Esophagus muscularis mucosa (tissue), 4 donors: ENCODE results near the gene PRKCH.

Source experiments
- EP300 ChIP-seq: sonication (generic); formaldehyde crosslinking; IDR thresholded peaks from one replicate; pipeline ENCODE4 v1.6.1; 2017; ENCODE audit warnings: antibody characterized with exemption
- POLR2A ChIP-seq: fragments of 450-650 bp; IDR thresholded peaks from one replicate; pipeline ENCODE4 v1.6.1; 2017; ENCODE audit warnings: antibody characterized with exemption, moderate library complexity, mild to moderate bottlenecking, low read depth
- POLR2AphosphoS5 ChIP-seq, 2 donors: sonication (generic); formaldehyde crosslinking; IDR thresholded peaks; one replicate each; pipeline ENCODE4 v1.6.1; 2017; ENCODE audit warnings: antibody characterized with exemption in 2 of 2
- TF ChIP-seq, protein P1 (sequence below), 3 experiments: fragments of 200-600 bp in 2 of 3; fragments of 450-650 bp in 1 of 3; sonication (generic) in 2 of 3; IDR thresholded peaks; one replicate each; pipeline ENCODE4 v1.5.1; 2017 to 2019; ENCODE audit warnings: antibody characterized with exemption in 3 of 3, mild to moderate bottlenecking in 2 of 3, moderate library complexity in 1 of 3

DNA sequence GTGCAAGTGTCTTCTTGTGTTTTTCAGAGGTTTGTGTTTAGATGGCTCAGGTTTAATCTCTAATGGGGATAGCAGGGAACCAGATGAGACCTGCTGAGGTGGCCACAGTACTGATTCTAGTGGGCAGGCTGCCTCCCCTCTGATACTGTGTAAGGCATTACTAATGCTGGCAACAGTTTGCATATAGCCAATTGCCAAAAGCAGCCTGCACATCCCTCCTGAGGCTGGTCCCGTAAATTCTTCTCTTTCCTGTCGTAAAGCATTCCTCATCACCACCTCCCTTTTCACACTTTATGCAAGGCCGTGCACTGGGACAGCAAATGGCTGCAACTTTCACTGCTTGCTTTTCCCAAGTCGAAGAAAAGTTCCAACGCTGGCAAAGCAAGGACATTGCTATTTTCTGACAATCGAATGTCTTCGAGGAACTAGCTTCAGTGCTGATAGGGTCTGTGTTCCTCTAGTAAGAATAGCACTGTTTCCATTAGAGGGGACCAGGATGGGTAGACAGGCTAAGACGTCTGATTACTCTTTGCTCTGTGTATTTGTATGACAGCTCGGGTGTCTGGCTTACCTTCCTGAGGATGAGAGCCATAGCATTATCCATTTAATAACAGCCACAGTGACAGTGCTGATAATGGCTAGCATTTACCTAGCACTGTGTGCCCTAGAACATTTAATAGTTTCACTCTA lies 195.7 kb downstream of the PRKCH start:
- TF ChIP-seq, protein P1, sequence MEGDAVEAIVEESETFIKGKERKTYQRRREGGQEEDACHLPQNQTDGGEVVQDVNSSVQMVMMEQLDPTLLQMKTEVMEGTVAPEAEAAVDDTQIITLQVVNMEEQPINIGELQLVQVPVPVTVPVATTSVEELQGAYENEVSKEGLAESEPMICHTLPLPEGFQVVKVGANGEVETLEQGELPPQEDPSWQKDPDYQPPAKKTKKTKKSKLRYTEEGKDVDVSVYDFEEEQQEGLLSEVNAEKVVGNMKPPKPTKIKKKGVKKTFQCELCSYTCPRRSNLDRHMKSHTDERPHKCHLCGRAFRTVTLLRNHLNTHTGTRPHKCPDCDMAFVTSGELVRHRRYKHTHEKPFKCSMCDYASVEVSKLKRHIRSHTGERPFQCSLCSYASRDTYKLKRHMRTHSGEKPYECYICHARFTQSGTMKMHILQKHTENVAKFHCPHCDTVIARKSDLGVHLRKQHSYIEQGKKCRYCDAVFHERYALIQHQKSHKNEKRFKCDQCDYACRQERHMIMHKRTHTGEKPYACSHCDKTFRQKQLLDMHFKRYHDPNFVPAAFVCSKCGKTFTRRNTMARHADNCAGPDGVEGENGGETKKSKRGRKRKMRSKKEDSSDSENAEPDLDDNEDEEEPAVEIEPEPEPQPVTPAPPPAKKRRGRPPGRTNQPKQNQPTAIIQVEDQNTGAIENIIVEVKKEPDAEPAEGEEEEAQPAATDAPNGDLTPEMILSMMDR (IDR thresholded peaks at IDR 0.05), result no peak
- TF ChIP-seq POLR2AphosphoS5 (IDR thresholded peaks at IDR 0.05) (no peak), POLR2A (no peak), EP300 (no peak)
